ENCODE measurements around the gene CEP41. TPM values are rescaled to one million over a fixed set of nuclear protein-coding genes. Genes with fewer than 3 reads are reported as not detected.
"Not testable (repeated sequence)": the region's sequence is repeated elsewhere in the genome, so short reads cannot be mapped to it uniquely, and the experiment has no call there.

Gene CEP41
- total RNA-seq, 3 donors from 2014 or later: 9.5 to 13.9 (median 13.2) TPM

DNA sequence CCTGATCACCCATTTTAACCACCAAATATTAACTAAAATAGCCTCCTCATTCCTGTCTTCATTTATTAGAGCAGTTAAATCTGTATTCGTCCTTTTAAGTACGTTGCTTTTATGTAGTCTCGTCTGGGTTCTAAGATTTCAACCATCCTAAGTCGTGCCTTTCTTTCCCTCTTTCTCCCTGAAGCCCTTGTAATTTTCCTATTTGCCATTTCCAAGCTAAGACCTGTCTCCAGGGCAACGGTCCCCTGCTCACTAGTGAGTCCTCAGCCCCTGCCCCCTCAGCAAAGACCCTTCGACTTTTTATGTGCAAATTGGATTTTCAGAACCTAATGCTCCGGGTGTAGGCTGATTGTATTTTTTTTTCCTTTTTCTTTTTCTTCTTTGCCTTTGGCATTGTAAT lies 35.0 kb upstream of the CEP41 start:
- H3K27me3 Mint-ChIP-seq (ENCODE audit: low read depth): peaks cover 14% of the 10 kb centered on the region
- H3K9me3 Mint-ChIP-seq: no peaks in the 10 kb centered on the region
- H3K36me3 Mint-ChIP-seq (ENCODE audit: insufficient read depth): no peaks in the 10 kb centered on the region
- H3K4me3 Mint-ChIP-seq: no peak overlapping the region
- DNase-seq: no peak
- no peak for ATAC-seq
- H3K4me1 Mint-ChIP-seq (ENCODE audit: low read depth): no peaks in the 10 kb centered on the region

DNA sequence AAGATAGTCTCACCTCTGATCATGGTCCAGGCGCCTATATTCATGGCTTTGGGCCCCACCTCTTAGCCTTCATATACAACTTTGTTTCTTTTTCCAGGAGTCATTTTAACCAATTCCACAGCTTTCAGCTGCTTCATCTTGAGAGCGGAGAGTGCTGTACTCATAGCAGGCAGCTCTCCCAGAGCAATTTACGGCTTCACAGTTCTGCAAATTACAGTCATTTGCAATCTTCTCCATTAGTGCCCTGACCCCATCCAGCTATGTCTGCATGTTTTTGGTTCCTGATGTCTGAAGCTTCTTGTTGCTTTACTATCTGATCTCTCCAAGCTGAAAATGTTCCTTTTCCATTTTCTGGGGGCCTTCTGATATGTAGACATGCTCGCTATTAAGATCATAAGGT lies 33.1 kb upstream of the CEP41 start:
- no peaks in the 10 kb centered on the region for H3K4me1 Mint-ChIP-seq (ENCODE audit: low read depth)
- DNase-seq (no peak), ATAC-seq (no peak)
- H3K9me3 Mint-ChIP-seq: no peaks in the 10 kb centered on the region
- no peak overlapping the region for H3K4me3 Mint-ChIP-seq
- H3K36me3 Mint-ChIP-seq (ENCODE audit: insufficient read depth): no peaks in the 10 kb centered on the region
- peaks cover 13% of the 10 kb centered on the region for H3K27me3 Mint-ChIP-seq (ENCODE audit: low read depth)

DNA sequence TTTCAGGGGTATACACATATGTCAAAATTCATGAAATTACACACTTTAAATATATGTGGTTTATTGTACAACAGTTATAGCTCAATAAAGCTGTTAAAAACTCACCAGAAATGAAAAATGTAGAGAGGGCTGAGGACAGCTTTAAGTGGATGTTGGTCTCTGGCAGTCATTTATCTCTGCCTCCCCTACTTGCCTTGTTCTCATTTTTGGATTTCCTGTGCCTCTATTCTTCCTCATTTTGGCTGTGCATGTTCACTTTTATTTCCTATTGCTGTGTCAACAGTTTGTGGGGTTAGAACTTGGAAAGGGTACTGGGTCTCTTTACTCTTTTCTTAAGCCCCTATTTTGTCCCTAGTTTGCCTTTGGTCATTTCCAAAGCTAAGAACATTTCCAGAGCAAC lies 32.5 kb upstream of the CEP41 start:
- Mint-ChIP-seq H3K9me3 (no peaks in the 10 kb centered on the region), H3K4me1 (ENCODE audit: low read depth) (no peaks in the 10 kb centered on the region), H3K27me3 (ENCODE audit: low read depth) (peaks cover 13% of the 10 kb centered on the region), H3K36me3 (ENCODE audit: insufficient read depth) (no peaks in the 10 kb centered on the region), H3K4me3 (no peak overlapping the region)
- ATAC-seq (no peak), DNase-seq (no peak)

DNA sequence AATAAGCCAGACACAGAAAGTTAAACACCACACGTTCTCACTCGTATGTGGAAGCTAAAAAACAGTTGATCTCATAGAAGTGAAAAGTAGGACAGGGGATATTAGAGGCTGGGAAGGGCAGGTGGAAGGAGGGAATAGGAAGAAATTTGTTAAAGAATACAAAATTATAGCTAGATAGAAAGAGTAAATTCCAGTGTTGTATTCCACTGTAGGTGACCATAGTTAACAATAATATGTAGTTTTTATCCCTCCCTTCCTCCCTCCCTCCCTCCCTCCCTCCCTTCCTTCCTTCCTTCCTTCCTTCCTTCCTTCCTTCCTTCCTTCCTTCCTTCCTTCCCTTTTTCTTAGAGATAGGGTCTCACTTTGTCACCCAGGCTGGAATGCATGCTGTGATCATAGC lies 31.2 kb upstream of the CEP41 start:
- DNase-seq (no peak), ATAC-seq (no peak)
- peaks cover 13% of the 10 kb centered on the region for H3K27me3 Mint-ChIP-seq (ENCODE audit: low read depth)
- H3K4me3 Mint-ChIP-seq: no peak overlapping the region
- H3K9me3 Mint-ChIP-seq: no peaks in the 10 kb centered on the region
- H3K36me3 Mint-ChIP-seq (ENCODE audit: insufficient read depth): no peaks in the 10 kb centered on the region
- no peaks in the 10 kb centered on the region for H3K4me1 Mint-ChIP-seq (ENCODE audit: low read depth)

DNA sequence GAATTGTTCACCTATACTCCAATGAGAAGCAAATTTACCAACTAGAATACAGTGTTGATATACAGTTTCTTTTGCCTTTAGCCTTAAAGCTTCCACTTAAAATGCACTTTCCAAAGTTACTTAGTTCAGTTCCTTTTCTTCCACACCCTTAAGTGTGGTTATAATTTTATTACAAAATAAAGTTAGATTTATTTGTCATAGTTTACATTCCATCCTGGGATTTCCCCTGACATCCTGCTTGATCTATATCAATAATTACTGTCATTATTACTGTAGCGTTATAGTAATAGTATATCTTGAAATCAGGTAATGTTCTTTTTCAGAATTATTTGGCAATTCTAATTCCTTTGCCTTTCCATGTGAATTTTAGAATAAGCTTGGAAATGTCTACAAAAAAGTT lies 27.8 kb upstream of the CEP41 start:
- Mint-ChIP-seq H3K4me1 (ENCODE audit: low read depth) (no peaks in the 10 kb centered on the region), H3K9me3 (peaks cover 4% of the 10 kb centered on the region), H3K27me3 (ENCODE audit: low read depth) (peaks cover 9% of the 10 kb centered on the region), H3K4me3 (no peak overlapping the region), H3K36me3 (ENCODE audit: insufficient read depth) (no peaks in the 10 kb centered on the region)
- ATAC-seq (no peak), DNase-seq (no peak)

DNA sequence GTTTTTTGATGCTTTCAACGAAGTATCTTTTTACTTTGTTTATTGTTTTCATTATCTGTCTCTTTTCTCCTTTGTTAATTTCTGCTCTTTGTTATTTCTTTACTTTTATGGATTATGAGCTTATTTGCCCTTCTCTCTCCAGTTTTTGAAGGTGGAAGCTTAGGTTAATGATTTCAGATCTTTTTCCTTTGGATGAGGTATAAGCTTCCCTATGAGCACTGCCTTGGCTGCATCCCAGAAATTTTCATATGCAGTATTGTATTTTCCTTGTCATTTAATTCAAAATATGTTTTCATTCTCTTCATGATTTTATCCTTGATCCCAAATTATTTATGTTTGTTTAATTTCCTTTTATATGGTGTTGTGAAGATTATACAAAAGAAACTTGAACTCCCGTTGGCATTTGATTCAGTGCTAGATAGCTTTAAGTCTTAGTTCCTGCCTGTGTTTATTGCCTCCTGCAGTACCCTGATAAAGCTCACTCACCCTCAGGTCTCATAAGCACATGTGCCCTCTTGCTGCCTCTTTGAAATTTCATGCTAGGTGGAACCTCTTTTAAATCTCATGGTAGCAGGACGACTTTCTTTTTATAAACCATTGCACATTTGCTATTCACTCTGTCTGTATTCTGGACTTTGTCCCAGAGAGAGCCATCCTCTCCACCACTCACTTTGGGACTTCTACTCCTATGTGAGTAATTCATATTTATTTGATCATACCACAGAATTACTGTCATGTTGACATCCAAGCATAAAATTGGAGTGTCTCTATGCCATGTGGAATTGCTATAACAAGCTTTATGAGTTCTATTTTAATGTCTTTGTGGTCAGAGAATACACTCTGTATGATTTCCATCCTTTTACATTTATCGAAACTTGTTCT lies 23.0 kb upstream of the CEP41 start:
- no peak overlapping the region for H3K4me3 Mint-ChIP-seq
- DNase-seq: no peak

DNA sequence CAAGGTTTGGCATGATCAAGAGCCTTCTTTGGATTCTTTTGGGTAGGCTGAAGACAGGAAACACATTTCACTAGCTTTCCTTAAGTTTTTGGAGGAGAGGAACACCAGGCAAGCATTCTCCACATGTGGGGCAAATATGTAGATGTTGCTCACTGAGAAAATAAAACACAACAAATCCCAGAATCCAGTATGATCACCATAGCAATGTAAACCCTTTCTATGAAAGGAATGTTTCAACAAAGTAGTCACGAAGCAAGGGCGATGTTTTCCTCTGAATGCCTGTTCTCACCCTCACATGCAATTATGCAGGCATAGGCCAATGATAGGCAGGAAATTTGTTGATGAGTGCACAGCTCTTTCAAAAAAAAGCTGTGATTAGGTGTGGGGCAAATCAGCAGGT lies 20.5 kb upstream of the CEP41 start:
- Mint-ChIP-seq H3K27me3 (ENCODE audit: low read depth) (peaks cover 2% of the 10 kb centered on the region), H3K36me3 (ENCODE audit: insufficient read depth) (no peaks in the 10 kb centered on the region), H3K4me3 (no peak overlapping the region), H3K4me1 (ENCODE audit: low read depth) (peaks cover 9% of the 10 kb centered on the region), H3K9me3 (peaks cover 16% of the 10 kb centered on the region)
- ATAC-seq (no peak), DNase-seq (no peak)

More for the DNA sequence above, 23.0 kb upstream of the CEP41 start:
- Mint-ChIP-seq H3K9me3 (peaks cover 16% of the 10 kb centered on the region), H3K27me3 (ENCODE audit: low read depth) (peaks cover 2% of the 10 kb centered on the region), H3K4me1 (ENCODE audit: low read depth) (peaks cover 2% of the 10 kb centered on the region), H3K36me3 (ENCODE audit: insufficient read depth) (no peaks in the 10 kb centered on the region)
- ATAC-seq: no peak

DNA sequence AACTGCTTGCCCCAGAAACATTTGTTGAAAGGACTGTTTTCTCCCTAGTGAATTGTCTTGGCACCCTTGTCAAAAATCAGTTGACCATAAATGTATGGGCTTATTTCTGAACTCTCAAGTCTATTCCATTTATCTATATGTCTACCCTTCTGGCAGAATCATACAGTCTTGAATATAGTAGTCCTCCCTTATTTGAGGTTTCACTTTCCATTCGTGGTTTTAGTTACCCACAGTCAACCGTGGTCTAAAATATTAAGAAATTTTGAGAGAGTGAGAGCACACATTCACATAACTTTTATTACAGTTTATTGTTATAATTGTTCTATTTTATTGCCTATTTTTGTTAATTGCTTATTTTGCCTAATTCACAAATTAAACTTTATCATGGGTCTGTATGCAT lies 17.4 kb upstream of the CEP41 start:
- Mint-ChIP-seq H3K4me3 (peak overlapping the region; percentile 22), H3K36me3 (ENCODE audit: insufficient read depth) (no peaks in the 10 kb centered on the region), H3K27me3 (ENCODE audit: low read depth) (no peaks in the 10 kb centered on the region), H3K9me3 (peaks cover 11% of the 10 kb centered on the region), H3K4me1 (ENCODE audit: low read depth) (peaks cover 11% of the 10 kb centered on the region)
- DNase-seq (no peak), ATAC-seq (peak in 1 of 2 donors; percentile 55)

DNA sequence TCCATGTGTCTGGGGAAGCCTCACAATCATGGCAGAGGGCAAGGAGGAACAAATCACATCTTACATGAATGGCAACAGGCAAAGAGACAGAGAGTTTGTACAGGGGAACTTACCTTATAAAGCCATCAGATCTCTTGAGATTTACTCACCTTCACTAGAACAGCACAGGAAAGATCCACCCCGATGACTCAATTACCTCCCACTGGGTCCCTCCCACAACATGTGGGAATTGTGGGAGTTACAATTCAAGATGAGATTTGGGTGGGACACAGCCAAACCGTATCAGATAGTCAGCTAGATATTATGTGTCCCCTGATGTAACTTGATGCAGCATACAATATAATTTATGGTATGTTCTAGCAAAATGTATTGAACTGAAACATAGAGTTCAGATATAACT lies 14.1 kb upstream of the CEP41 start:
- Mint-ChIP-seq H3K36me3 (ENCODE audit: insufficient read depth) (no peaks in the 10 kb centered on the region), H3K4me3 (no peak overlapping the region), H3K9me3 (peaks cover 11% of the 10 kb centered on the region), H3K27me3 (ENCODE audit: low read depth) (no peaks in the 10 kb centered on the region), H3K4me1 (ENCODE audit: low read depth) (peaks cover 11% of the 10 kb centered on the region)
- DNase-seq (no peak), ATAC-seq (no peak)

DNA sequence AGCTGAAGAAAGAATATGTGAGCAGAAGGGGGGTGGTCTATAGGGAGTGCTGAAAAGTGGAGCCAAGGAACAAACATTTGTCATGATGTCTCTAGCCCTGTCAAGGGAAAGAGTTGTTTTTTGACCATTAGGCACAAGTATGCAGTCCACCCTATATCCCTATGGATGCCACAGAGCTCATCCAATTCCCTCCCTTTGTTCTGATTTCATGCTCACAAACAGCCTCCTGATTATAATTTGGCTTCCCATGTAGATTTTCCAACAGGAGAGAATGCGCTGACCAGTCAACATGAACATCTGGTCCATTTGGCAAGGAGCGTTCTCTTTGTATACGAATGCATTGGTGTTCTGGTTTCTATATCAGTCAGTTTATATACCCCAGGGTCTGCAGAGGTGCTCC lies 12.1 kb upstream of the CEP41 start:
- Mint-ChIP-seq H3K4me1 (ENCODE audit: low read depth) (peaks cover 2% of the 10 kb centered on the region), H3K9me3 (peaks cover 7% of the 10 kb centered on the region), H3K4me3 (no peak overlapping the region), H3K36me3 (ENCODE audit: insufficient read depth) (peaks cover 2% of the 10 kb centered on the region), H3K27me3 (ENCODE audit: low read depth) (peaks cover 1% of the 10 kb centered on the region)
- no peak for ATAC-seq
- DNase-seq: no peak

DNA sequence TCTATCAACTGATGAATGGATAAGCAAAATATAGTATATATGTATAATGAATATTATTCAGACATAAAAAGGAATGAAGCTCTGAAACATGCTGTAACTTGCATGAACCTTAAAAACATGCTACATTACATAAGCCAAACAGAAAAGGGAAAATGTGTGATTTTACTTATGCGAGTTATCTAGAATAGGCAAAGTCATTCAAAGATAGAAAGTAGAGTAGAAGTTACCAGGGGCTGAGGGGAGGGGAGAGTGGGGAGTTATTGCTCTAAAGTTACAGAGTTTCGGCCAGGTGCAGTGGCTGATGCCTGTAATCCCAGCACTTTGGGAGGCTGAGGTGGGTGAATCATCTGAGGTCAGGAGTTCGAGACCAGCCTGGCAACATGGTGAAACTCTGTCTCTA lies 10.5 kb upstream of the CEP41 start:
- not testable (repeated sequence) for H3K36me3 Mint-ChIP-seq (ENCODE audit: insufficient read depth); H3K4me3 Mint-ChIP-seq; DNase-seq; H3K9me3 Mint-ChIP-seq; ATAC-seq; H3K27me3 Mint-ChIP-seq (ENCODE audit: low read depth); H3K4me1 Mint-ChIP-seq (ENCODE audit: low read depth)

DNA sequence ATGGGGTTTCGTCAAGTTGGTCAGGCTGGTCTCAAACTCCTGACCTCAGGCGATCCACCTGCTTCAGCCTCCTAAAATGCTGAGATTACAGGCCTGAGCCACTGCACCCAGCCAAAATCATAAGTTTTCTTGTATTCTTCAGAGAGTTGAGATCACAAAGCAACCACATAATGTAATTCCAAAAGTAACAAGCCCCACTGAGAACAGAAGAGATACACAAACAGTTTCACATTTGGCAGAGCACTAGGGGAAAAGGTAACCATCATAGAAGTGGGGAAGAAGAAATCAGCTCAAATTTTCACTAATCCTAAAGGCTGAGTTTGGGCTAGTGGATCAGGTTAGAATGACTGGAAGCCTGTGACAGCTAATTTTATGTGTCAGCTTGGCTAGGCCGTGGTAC lies 5.4 kb upstream of the CEP41 start:
- H3K27me3 Mint-ChIP-seq (ENCODE audit: low read depth): peaks cover 7% of the 10 kb centered on the region
- DNase-seq (no peak), ATAC-seq (peak; percentile 58 to 62)
- H3K4me3 Mint-ChIP-seq: no peak overlapping the region
- peaks cover 6% of the 10 kb centered on the region for H3K4me1 Mint-ChIP-seq (ENCODE audit: low read depth)
- peaks cover 7% of the 10 kb centered on the region for H3K9me3 Mint-ChIP-seq
- H3K36me3 Mint-ChIP-seq (ENCODE audit: insufficient read depth): peaks cover 2% of the 10 kb centered on the region

DNA sequence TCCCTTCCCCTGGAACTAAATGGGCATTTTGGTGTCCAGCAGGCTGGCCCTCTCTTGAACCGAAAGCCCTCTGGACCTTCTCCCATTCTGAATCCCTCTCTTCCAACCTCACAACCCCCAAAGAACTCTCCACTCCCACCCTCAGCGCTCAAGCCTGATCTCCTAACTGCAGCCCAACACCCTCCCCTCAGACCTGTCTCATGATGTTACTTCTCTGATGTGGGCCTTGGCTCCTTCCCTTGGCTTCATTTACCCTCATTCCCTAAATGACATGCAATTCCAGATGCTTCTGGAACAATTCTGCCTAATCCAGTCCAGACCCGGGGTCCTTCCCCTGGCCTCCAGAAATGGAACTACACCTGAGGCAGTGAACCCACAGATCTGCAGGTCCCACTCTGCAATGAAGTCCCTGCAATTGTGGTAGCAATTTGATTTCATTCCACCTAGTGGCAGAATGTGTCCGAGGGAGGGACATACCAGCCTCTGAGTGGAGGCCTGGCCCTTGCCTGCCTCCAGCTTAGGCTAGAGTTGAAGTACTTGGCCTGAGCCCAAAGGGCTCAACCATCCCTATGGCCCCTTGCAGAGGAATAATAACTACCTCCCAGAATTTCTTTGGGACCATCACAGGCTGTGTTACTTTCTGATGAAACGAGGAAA lies 4.1 kb upstream of the CEP41 start:
- Mint-ChIP-seq H3K9me3 (peaks cover 7% of the 10 kb centered on the region), H3K4me3 (no peak overlapping the region), H3K27me3 (ENCODE audit: low read depth) (peaks cover 7% of the 10 kb centered on the region), H3K36me3 (ENCODE audit: insufficient read depth) (peaks cover 2% of the 10 kb centered on the region), H3K4me1 (ENCODE audit: low read depth) (peaks cover 14% of the 10 kb centered on the region)
- ATAC-seq (no peak), DNase-seq (no peak)

DNA sequence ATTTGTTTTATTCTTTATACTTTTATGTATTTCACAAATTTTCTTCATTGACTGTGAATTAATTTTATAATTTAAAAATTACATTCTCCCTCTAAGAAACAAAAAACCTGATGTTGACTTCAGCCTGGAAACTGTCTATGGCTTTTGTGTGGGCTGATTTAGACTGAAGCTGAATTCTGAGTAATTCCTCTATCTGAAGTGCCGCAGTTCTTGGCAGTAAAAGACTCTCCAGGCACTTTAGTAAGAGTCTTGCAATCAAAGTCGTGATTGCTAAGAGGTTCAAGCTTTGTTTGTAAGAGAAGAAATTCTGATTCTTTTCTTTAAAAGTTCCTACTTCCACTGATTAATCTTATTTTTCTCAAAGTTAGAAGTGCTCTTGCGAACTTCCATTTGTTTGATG lies 3.4 kb upstream of the CEP41 start:
- no peak overlapping the region for H3K4me3 Mint-ChIP-seq
- H3K36me3 Mint-ChIP-seq (ENCODE audit: insufficient read depth): peaks cover 2% of the 10 kb centered on the region
- peaks cover 7% of the 10 kb centered on the region for H3K9me3 Mint-ChIP-seq
- H3K4me1 Mint-ChIP-seq (ENCODE audit: low read depth): peaks cover 16% of the 10 kb centered on the region
- DNase-seq (no peak), ATAC-seq (no peak)
- H3K27me3 Mint-ChIP-seq (ENCODE audit: low read depth): peaks cover 7% of the 10 kb centered on the region

DNA sequence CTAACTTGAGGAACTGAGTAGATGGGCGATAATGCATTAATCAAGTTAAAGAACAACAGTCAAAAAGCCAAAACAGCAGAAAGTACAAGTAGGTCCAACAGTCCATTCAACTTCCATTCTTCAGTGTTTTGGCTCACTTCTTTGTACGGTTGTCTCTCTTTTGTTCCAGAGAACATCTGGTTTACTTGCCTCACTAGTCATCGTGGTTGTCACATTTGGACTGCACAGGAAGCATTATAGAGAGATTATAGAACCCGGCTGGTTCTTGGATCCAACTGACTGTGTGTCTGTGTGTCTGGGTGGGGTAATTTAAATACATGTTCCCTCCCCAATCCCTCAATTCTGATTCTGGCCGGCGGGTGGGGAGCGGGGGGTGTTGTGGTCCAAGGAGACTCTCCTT lies 1.8 kb upstream of the CEP41 start:
- ATAC-seq (no peak), DNase-seq (no peak)
- H3K4me3 Mint-ChIP-seq: no peak overlapping the region
- H3K36me3 Mint-ChIP-seq (ENCODE audit: insufficient read depth): no peaks in the 10 kb centered on the region
- H3K27me3 Mint-ChIP-seq (ENCODE audit: low read depth): peaks cover 6% of the 10 kb centered on the region
- H3K4me1 Mint-ChIP-seq (ENCODE audit: low read depth): peaks cover 19% of the 10 kb centered on the region
- H3K9me3 Mint-ChIP-seq: no peaks in the 10 kb centered on the region

Data from activated T-cell treated with anti-CD3 and anti-CD28 coated beads, Interleukin-2, amount 50 U/mL, for 4 hours (primary cell).